ENCODE data around the gene ZNF319. TPM values are rescaled to one million over a fixed set of nuclear protein-coding genes. Genes with fewer than 3 reads are reported as not detected.
"Not testable (repeated sequence)": the region's sequence is repeated elsewhere in the genome, so short reads cannot be mapped to it uniquely, and the experiment has no call there.

The ZNF319 gene
- total RNA-seq, 4 donors from 2014 or later = 8.1 to 12.1 (median 8.6) TPM

DNA sequence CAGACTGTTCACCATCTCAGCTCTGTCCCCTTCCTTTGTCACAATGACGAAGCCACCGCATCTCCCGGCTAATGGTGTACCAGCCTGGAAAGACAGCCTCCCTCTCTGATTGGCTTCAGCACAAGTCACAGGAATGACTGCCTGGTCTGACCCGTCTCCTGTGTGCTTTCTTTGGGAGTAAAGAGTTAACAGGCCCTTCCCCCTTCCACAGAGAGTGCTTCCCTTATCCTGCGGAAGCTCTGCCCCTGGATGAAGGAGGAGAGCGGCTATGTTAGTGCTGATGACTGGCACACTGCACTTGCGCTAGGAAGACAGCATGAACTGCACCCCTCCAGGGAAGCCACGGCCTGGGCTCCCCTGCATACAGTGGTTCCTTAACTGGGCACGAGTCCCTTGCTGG, 12.0 kb upstream of the ZNF319 start:
- H3K4me3 ChIP-seq (ENCODE audit: low read depth, poor library complexity, severe bottlenecking) = no peak overlapping the region
- intact Hi-C loops (cut with DNase I; ENCODE audit: low total_unique reads) = no loop called here
- DNase-seq (ENCODE audit: low spot score in 2 of 2) = no peak
- WGBS, 2 donors = 81 to 89% methylated on average over 8 to 9 of the region's 9 CpGs
- TF ChIP-seq, protein P1, sequence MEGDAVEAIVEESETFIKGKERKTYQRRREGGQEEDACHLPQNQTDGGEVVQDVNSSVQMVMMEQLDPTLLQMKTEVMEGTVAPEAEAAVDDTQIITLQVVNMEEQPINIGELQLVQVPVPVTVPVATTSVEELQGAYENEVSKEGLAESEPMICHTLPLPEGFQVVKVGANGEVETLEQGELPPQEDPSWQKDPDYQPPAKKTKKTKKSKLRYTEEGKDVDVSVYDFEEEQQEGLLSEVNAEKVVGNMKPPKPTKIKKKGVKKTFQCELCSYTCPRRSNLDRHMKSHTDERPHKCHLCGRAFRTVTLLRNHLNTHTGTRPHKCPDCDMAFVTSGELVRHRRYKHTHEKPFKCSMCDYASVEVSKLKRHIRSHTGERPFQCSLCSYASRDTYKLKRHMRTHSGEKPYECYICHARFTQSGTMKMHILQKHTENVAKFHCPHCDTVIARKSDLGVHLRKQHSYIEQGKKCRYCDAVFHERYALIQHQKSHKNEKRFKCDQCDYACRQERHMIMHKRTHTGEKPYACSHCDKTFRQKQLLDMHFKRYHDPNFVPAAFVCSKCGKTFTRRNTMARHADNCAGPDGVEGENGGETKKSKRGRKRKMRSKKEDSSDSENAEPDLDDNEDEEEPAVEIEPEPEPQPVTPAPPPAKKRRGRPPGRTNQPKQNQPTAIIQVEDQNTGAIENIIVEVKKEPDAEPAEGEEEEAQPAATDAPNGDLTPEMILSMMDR (IDR thresholded peaks at IDR 0.05) = no peak
- no peak for TF ChIP-seq POLR2A (IDR thresholded peaks at IDR 0.05)

DNA sequence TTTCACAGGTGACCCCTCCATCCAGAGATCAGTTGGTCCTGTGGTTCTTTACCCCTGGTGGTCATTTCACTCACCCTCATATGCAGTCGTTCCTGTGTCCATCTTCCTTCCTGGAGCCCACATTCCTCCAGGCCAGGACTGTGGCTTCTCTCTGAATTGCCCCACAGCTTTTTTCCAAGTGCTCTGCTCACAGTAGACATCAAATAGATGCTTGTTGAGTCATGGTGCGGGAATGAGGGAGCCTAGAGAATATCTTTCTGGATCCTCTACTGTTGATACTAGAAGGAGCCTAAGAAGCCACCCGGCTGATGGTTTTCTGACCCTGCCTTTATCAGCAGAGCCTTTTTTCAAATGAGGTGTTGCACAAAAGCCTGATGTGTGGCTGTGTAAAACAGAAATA, 11.2 kb upstream of the ZNF319 start:
- DNase-seq (ENCODE audit: low spot score in 2 of 2) = no peak
- H3K4me3 ChIP-seq (ENCODE audit: low read depth, poor library complexity, severe bottlenecking) = no peak overlapping the region
- TF ChIP-seq, protein P1 (IDR thresholded peaks at IDR 0.05) = no peak
- no peak for TF ChIP-seq POLR2A (IDR thresholded peaks at IDR 0.05)
- intact Hi-C loops (cut with DNase I; ENCODE audit: low total_unique reads) = no loop called here
- 80 to 85% methylated on average over 3 of the region's 3 CpGs for WGBS, 2 donors

DNA sequence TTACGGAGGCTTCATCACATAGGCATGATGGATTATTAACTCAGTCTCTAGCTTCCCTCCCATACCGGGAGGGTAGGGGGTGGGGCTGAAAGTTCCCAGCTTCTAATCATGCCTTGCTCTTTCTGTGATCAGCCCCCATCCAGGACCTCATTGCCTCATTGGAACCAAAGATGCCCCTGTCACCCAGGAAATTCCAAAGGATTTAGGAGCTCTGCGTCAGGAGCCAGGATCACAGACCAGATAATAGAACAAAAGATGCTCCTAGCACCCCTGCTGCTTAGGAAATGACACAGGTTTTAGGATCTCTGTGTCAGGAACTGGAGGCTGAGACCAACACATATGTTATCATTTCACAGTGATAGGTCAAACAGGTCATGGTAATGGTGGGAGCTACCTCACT, 10.4 kb upstream of the ZNF319 start:
- no peak for DNase-seq (ENCODE audit: low spot score in 2 of 2)
- intact Hi-C loops (cut with DNase I; ENCODE audit: low total_unique reads) = no loop called here
- TF ChIP-seq, protein P1 (IDR thresholded peaks at IDR 0.05) = no peak
- no peak for TF ChIP-seq POLR2A (IDR thresholded peaks at IDR 0.05)

DNA sequence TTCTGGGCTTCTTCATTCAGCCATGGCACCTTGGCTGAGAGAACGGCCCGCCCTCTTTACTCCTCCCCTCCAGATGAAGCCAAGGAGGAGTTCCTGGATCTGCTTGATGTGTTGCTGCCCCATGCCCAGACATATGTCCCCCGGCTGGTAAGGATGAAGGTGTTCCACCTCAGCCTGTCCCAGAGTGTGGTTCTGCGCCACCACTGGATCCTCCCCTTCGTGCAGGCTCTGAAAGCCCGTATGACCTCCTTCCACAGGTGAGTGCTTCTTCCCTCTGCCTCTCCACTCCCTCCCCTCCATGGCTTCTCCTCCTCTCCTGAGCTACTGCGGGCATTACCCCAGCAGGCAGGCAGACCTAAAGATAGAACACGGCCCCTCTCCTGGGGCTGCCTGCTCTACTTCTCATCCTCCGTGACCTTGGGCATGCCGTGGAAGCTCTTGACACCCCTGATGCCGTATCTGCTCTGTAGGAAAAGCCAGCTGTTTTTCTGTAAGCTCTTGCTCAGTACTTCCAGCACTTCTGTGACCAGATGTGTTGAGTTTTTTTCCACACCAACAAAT, 9.5 kb upstream of the ZNF319 start:
- no peak overlapping the region for H3K4me3 ChIP-seq (ENCODE audit: low read depth, poor library complexity, severe bottlenecking)
- DNase-seq (ENCODE audit: low spot score in 2 of 2) = no peak
- intact Hi-C loops (cut with DNase I; ENCODE audit: low total_unique reads) = no loop called here
- WGBS, 2 donors = 81% methylated on average over 11 of the region's 11 CpGs
- TF ChIP-seq POLR2A (IDR thresholded peaks at IDR 0.05) = no peak
- TF ChIP-seq, protein P1 (IDR thresholded peaks at IDR 0.05) = no peak

More for the DNA sequence above, 10.4 kb upstream of the ZNF319 start:
- no peak overlapping the region for H3K4me3 ChIP-seq (ENCODE audit: low read depth, poor library complexity, severe bottlenecking)
- 88 to 90% methylated on average over 3 of the region's 3 CpGs for WGBS, 2 donors

DNA sequence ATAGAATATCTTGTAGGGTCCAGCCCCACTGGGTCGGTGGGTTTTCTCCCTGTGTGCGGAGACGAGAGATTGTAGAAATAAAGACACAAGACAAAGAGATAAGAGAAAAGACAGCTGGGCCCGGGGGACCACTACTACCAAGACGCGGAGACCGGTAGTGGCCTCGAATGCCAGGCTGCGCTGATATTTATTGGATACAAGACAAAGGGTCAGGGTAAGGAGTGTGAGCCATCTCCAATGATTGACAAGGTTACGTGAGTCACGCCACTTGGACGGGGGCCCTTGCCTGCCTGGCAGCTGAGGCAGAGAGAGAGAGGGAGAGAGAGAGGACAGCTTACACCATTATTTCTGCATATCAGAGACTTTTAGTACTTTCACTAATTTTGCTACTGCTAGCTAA, 4.3 kb upstream of the ZNF319 start:
- H3K4me3 ChIP-seq (ENCODE audit: low read depth, poor library complexity, severe bottlenecking); DNase-seq (ENCODE audit: low spot score in 2 of 2): not testable (repeated sequence)
- intact Hi-C loops (cut with DNase I; ENCODE audit: low total_unique reads) = loop anchor here (1.0 kb wide), 1 partner anchor 105 kb away; no protein-coding TSS in a partner anchor
- 75 to 80% methylated on average over 12 of the region's 12 CpGs for WGBS, 2 donors

DNA sequence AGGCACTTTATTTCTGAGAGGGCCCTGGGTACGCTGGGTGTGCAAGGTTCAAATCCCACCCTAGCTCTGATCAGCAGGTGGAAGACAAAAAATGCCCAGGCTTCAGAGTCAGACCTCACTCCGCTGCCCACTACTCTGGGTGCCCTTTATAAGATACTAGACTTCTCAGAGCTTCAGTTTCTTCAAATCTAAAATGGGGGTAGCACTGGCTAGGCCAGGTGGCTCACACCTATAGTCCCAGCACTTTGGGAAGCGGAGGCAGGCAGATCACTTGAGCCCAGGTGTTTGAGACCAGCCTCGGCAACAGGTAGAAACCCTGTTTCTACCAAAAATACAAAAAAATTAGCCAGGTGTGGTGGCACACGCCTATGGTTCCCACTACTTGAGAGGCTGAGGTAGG, 2.5 kb upstream of the ZNF319 start:
- WGBS, 2 donors = 93 to 94% methylated on average over 5 of the region's 5 CpGs
- intact Hi-C loops (cut with DNase I; ENCODE audit: low total_unique reads) = no loop called here

More for the DNA sequence above, 2.5 kb upstream of the ZNF319 start:
- no peak for DNase-seq (ENCODE audit: low spot score in 2 of 2)
- no peak overlapping the region for H3K4me3 ChIP-seq (ENCODE audit: low read depth, poor library complexity, severe bottlenecking)
- TF ChIP-seq POLR2A (IDR thresholded peaks at IDR 0.05) = no peak
- TF ChIP-seq, protein P1 (IDR thresholded peaks at IDR 0.05) = no peak
